BJ (cell line): ENCODE measurements around the gene RAPGEF5. TPM values are rescaled to one million over a fixed set of nuclear protein-coding genes. Genes with fewer than 3 reads are reported as not detected.
"Not testable (repeated sequence)": the region's sequence is repeated elsewhere in the genome, so short reads cannot be mapped to it uniquely, and the experiment has no call there.

Source experiments
- CTCF ChIA-PET: fragments of 350-600 bp; formaldehyde crosslinking; extraction: SDS; loops from one replicate; lab custom pipeline; 2021; ENCODE audit warnings: antibody characterized with exemption, inconsistent platforms; lab: Yijun Ruan, JAX
- POLR2A ChIA-PET: fragments of 300-600 bp; sonication (Branson Sonifier 250); formaldehyde crosslinking; extraction: SDS; loops from one replicate; lab custom pipeline; 2021; ENCODE audit warnings: antibody characterized with exemption; lab: Charles Lee
- DNase-seq: peaks from one replicate; pipeline ENCODE4 v3.0.0-alpha.2; 2011; ENCODE audit warnings: low read depth
- H3K27me3 ChIP-seq: 2 replicates; pipeline ENCODE4 v1.6.0; 2011; ENCODE audit warnings: low read length; ENCODE audit not compliant: control insufficient read depth, insufficient read depth
- H3K36me3 ChIP-seq: 2 replicates; pipeline ENCODE4 v1.5.1; 2011; ENCODE audit warnings: low read length; ENCODE audit not compliant: control insufficient read depth, insufficient read depth
- H3K4me3 ChIP-seq: 2 replicates; pipeline ENCODE4 v1.5.1; 2011; ENCODE audit warnings: low read depth, mild to moderate bottlenecking, control low read depth, low read length
- CTCF ChIP-seq: IDR thresholded peaks from 2 replicates; pipeline ENCODE4 v1.5.1; 2011; ENCODE audit warnings: low read depth, mild to moderate bottlenecking, control low read depth, inconsistent platforms, low read length, moderate library complexity; ENCODE audit not compliant: insufficient read depth
- polyA plus RNA-seq: library from polyadenylated mRNA; depleted of rRNA; stranded (reverse); fragments of >200 nt; gene quantifications from 2 replicates; pipeline ENCODE4 v1.2.3, GENCODE V29; 2011

The RAPGEF5 gene
- polyA plus RNA-seq, 1 experiment: not detected

- ChIA-PET CTCF (interaction anchor here (1.1 to 4.0 kb wide), 6 partner anchors 9 to 389 kb away, joined by 3 to 27 read pairs (median 6); no protein-coding TSS in a partner anchor), POLR2A (interaction anchor here (1.3 kb wide), 1 partner anchor 10 kb away, joined by 6 read pairs; no protein-coding TSS in a partner anchor)
- Histone ChIP-seq H3K27me3 (peaks cover 2% of the 10 kb centered on the region), H3K36me3 (no peaks in the 10 kb centered on the region), H3K4me3 (no peak overlapping the region)
- no peak for TF ChIP-seq CTCF
- no peak for DNase-seq
Observed at GRCh38 chr7:22093936-22094335, 263.0 kb downstream of the RAPGEF5 start.

- DNase-seq: no peak
- CTCF ChIA-PET: interaction anchor here (1.0 to 4.0 kb wide), 7 partner anchors 9 to 407 kb away, joined by 3 to 27 read pairs (median 7); partner anchors contain the start of gene STEAP1B
- POLR2A ChIA-PET: no interaction called here
- H3K4me3 ChIP-seq: no peak overlapping the region
- H3K36me3 ChIP-seq: no peaks in the 10 kb centered on the region
- H3K27me3 ChIP-seq: peaks cover 2% of the 10 kb centered on the region
- no peak for TF ChIP-seq CTCF
Observed at GRCh38 chr7:22093001-22093400, 264.0 kb downstream of the RAPGEF5 start.

GRCh38 chr7:22090958-22091525, 265.9 kb downstream of the RAPGEF5 start:
- DNase-seq, H3K36me3 ChIP-seq, H3K4me3 ChIP-seq, POLR2A ChIA-PET, H3K27me3 ChIP-seq: not testable (repeated sequence)
- CTCF ChIA-PET: interaction anchor here (2.1 to 4.0 kb wide), 3 partner anchors 8 to 19 kb away, joined by 6 to 27 read pairs (median 21); no protein-coding TSS in a partner anchor

GRCh38 chr7:22090512-22090911, 266.4 kb downstream of the RAPGEF5 start:
- TF ChIP-seq CTCF: no peak
- CTCF ChIA-PET: interaction anchor here (2.5 to 4.0 kb wide), 2 partner anchors 7 to 12 kb away, joined by 21 to 27 read pairs; no protein-coding TSS in a partner anchor
- DNase-seq: no peak
- POLR2A ChIA-PET: no interaction called here
- no peaks in the 10 kb centered on the region for H3K36me3 ChIP-seq
- H3K4me3 ChIP-seq: no peak overlapping the region
- H3K27me3 ChIP-seq: no peaks in the 10 kb centered on the region

- no peak for TF ChIP-seq CTCF
- Histone ChIP-seq H3K4me3 (no peak overlapping the region), H3K36me3 (no peaks in the 10 kb centered on the region), H3K27me3 (no peaks in the 10 kb centered on the region)
- POLR2A ChIA-PET: no interaction called here
- DNase-seq: no peak
- CTCF ChIA-PET: interaction anchor here (2.4 kb wide), 1 partner anchor 19 kb away, joined by 7 read pairs; no protein-coding TSS in a partner anchor
Observed at GRCh38 chr7:22090107-22090506, 266.8 kb downstream of the RAPGEF5 start.
